GM19239 (cell line): Measurements from ENCODE around the gene TBC1D20.
"Not testable (repeated sequence)": the region's sequence is repeated elsewhere in the genome, so short reads cannot be mapped to it uniquely, and the experiment has no call there.

Source experiments
- DNase-seq: peaks from one replicate; pipeline ENCODE4 v3.0.0; 2011; ENCODE audit warnings: low spot score; ENCODE audit not compliant: insufficient read length
- FAIRE-seq: peaks from 2 replicates; lab custom pipeline; 2011; peaks lifted over from hg19 to GRCh38; lab: Jason Lieb, UNC

TBC1D20 gene

DNA sequence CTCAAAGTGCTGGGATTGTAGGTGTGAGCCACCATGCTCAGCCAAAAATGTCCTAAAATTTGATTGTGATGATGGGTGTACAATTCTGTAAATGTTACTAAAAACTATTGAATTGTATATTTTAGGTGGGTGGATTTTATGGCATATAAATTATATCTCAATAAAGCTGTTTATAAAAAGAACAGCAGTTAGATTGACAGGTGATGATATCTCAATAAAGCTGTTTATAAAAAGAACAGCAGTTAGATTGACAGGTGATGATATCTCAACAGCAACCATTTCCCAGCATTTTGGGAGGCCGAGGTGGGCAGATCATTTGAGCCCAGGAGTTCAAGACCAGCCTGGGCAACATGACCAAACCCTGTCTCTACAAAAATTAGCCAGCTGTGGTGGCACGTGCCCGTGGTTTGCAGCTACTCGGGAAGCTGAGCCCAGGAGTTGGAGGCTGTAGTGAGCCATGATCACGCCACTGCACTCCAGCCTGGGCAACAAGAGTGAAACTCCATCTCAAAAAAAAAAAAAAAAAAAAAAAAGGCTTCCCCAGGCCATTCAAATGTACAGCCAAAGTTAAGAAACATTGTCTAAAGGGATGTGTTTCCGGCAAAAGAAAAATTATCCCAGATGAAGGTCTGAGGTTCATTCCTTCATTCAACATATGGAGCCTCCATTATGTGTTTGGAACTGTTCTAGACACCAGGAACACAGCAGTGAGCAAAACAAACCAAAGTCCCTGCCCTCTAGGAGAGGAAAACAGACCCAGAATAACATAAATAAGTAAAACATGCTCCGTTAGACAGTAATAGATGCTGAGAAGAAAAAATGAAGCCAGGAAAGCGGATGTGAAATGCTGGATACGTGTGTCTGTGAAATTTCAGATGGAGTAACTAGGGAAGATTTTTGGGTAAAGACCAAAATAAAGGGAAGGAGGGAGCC, 55.9 kb downstream of the TBC1D20 start:
- FAIRE-seq, result no peak
- DNase-seq, result no peak

DNA sequence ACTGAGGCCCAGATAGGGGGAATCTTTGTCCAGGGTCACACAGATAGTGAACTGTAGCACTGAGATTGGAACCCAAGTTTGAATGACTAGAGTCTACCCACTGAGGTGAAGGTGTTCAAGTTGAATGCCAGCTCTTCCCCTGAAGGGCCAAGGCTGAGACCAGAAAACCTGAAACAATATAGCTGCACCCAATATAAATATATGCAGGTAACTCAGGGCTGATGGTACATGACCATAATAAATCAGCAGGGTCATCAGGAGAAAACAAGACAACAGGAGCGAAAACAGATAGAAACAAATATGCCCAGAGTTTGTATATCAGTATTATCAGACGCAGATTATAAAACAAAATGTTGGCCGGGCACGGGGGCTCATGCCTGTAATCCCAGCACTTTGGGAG, 58.2 kb downstream of the TBC1D20 start:
- no peak for FAIRE-seq
- DNase-seq, result no peak

DNA sequence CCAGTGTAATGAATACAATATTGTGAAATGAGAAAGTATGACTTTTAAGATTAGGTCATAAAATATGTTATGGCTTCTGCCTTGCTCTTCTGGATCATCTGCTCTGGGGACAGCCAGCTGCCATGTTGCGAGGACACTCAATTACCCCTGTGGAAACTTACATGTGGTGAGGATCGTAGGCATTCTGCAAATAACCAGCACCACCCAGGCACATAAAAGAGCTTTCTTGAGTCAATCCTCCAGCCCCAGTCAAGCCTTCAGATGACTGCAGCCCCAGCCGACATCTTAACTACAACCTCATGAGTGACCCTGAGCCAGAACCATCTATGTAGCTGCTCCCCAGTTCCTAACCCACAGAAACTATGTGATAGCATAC, 58.8 kb downstream of the TBC1D20 start:
- DNase-seq (no peak), FAIRE-seq (no peak)

DNA sequence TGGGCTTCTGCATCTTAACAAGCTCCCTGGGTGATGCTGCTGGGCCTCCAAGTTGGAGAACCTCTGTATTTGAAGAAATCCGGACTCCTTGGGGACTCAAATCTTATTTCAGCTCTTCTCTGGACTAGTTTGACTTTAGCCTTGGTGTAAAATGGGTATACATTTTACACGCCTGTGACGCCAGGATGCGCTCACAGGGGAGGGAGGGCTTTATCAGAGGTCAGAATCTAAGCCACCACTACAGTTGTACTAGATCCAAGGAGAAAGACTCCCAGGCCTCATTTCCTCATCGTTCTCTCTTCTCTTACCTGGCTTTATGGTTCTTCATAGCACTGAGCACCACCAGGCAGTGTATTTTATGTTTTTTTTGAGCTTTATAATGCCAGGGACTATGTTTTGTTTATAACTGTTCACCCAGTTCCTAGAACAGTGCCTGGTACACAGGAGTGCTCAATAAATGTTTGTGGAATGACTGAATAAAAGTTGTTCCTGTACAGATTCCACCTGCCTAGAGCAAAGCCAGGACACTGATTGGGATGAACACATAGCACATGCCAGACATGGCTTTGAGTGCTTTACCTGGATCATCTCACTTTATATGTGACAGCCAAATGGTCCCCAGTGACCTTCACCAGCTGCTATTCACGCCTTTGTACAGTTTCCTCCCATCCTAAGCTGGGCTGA, 59.3 kb downstream of the TBC1D20 start:
- FAIRE-seq, result no peak
- no peak for DNase-seq

DNA sequence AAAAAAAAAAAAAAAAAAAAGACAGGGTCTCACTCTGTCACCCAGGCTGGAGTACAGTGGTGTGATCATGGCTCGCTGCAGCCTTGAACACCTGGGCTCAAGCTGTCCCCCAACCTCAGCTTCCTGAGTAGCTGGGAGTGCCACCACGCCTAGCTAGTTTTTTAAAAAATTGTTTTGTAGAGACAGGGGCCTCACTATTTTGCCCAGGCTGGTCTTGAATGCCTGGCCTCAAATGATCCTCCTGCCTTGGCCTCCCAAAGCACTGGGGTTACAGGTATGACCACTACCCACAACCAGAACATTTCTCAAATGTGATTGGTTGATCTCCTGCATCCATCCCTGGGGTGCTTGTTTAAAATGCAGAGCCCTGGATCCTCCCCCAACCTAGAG, 59.8 kb downstream of the TBC1D20 start:
- FAIRE-seq (no peak), DNase-seq (no peak)

DNA sequence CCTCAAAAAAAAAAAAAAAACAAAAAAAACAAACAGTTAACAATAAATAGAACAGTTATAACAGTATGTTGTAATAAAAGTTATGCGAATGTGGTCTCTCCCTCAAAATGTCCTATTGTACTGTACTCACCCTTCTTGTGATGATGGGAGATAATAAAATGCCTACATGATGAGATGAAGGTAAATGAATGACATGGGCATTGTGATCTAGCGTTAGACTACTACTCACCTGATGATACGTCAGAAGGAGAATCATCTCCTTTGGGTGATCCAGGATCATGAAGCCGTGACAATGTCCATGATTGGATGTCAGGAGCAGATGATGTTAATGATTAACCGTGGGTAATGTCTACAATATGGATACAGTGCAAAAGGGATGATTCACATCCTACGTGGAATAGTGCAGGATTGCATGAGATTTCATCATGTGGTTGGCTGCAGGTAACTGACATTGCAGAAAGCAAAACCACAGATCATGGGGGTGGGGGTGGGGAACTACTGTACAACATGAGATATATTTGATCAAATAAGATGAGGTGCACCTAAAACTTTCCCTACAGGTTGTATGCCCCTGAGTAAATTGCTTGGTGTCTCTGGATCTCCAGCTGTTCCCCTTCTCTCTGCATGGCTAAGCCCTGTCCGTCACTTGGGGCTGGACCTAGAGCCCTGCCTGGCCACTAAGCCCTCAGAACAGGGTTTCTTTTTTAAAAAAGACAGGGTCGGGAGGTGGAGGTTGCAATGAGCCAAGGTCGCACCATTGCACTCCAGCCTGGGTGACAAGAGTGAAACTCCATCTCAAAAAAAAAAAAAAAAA, 60.4 kb downstream of the TBC1D20 start:
- DNase-seq (no peak), FAIRE-seq (no peak)

DNA sequence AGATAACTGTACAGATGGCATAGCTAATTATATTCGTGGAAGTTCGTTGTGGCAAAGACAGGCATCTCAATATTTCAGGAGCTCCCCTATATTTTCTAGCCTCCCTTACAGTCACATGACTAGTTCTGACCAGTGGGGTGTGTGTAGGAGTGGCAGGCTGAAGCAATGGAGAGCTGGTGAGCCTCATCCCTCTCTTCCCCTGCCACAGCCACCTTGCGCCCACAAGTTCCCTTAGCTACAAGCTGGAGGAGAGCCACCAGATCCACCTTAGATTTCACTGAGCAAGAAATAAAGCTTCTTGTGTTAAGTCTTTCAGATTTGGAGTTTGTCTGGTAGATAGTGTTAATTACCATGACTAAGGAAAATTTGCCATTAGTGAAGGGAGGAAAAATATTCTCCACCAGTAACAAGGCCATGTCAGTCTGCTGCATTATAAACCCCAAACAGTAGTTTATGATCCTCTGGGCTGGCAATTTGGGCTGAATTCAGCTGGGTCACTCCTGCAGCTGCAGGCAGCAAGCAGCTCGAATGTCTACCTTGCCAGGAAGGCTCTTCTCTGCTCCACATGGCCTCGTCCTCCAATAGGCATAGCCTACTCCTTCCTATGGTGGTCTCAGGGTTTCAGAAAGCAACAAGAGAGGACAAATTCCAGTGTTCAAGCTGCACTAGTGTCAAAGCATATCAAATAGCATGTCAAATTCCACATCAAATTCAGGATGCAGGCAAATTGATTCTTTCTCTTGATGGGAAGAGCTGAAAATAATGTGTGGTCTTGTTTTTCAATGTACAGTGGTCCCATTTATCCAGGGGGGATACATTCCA, 61.7 kb downstream of the TBC1D20 start:
- FAIRE-seq (no peak), DNase-seq (no peak)

DNA sequence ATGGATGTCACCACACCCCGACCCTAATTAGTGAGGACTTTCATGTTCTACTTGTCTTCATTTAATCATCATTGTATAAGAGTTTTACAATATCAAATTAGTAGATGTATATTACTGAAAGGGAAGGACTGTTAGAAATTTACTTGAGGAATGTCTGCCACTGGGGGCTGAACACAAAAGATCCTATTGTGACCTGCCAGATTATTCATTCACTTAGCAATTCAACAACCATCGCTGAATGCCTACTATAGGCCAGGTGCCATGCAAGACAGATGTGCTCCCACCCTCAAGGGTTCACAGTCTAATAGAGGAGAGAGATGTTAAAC, 62.2 kb downstream of the TBC1D20 start:
- DNase-seq (no peak), FAIRE-seq (no peak)

DNA sequence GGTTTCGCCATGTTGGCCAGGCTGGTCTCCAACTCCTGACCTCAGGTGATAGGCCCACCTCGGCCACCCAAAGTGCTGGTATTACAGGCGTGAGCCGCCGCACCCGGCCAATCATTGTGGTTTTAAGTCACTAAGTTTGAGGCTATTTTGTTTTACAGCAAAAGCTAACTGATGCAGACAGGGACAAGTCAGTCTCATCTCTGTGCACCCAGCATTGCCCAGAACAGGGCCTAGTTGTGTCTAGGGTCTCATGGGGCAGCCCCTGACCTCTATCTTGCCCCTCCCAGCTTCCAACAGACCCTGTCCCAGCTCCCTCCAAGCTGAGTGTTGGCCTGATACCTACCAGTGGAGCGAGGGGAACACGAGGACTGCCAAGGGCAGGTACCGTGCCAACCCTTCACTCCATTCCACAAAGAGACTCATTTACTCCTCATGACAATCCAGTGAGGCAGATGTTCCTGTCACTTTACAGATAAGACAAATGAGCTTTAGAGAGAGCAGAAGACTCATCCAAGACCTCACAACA, 63.1 kb downstream of the TBC1D20 start:
- DNase-seq, result no peak
- no peak for FAIRE-seq

DNA sequence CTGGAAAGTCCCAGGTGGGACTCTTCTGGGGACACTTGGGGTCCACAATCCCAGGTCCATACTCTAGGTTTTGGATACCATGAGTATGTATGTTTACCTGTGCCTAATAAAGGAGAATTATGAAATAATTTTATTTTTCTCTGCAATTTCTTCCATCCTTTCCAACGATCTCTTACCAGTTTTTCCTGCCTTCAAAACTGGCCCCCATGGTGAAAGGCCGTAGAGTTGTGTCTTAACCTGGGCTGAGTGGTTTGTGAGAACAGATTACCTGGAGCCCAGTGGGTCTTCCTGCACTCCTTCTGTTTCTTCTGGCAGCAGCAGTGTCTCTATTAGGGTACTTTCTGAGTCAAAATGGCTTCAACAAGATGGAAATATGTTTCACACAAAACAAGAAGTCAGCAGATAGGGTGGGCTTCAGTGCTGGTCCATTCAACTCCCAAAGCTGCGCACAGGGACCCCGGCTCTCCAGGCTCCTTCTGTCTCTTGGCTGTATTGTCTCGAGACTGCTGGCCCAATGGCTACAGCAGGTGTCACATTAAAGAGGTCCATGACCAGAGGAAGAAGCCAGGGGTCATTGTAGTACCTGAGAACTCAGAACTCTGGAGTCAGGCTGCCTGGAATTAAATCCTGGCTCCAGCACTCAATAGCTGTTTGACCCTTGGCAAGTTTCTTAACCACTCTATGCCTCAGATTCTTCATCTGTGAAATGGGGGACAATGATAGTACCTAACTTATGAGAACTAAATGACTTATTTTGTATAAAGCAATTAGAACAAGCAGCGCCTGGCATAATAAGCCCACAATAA, 64.7 kb downstream of the TBC1D20 start:
- DNase-seq (no peak), FAIRE-seq (no peak)

DNA sequence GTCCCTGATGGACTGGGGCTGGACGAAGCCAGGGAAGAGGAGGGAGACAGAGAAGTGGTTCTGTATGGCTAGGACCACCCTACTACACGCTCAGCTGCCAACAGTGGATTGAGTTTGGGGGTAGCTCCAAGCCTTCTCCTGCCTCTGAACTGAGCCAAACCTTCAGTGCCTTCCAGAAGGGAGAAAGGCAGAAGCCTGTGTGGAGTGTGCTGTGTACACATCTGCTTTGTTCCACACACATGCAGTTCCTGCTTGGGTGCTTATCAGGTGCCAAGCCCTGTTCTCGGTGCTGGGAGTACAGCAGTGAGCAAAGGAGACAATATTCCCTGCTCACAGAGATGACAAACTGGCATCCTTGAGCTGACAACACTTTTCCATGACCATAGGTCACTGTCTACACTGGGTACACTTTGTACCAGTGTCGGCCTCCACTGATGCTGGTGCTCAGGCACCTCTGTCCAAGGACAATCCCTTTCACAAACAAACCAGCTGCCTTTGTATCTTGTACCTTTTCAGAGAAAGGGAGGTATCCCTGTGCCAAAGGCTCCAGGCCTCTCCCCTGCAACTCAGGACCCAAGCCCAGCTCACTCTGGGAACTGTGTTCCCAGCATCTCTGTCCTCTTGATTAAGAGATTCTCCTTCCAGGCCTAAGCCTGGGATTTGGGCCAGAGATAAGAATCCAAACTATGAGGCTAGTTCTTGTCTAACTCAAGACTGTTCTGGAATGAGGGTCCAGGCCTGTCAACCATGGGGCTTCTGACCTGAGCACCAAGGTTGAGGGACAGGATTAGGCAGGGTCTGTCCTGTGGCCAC, 65.5 kb downstream of the TBC1D20 start:
- DNase-seq, result no peak
- no peak for FAIRE-seq

DNA sequence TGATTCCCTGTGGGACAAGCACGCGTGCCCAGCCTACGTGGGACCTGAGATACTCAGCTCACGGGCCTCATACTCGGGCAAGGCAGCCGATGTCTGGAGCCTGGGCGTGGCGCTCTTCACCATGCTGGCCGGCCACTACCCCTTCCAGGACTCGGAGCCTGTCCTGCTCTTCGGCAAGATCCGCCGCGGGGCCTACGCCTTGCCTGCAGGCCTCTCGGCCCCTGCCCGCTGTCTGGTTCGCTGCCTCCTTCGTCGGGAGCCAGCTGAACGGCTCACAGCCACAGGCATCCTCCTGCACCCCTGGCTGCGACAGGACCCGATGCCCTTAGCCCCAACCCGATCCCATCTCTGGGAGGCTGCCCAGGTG, 66.1 kb downstream of the TBC1D20 start:
- FAIRE-seq, result no peak

DNA sequence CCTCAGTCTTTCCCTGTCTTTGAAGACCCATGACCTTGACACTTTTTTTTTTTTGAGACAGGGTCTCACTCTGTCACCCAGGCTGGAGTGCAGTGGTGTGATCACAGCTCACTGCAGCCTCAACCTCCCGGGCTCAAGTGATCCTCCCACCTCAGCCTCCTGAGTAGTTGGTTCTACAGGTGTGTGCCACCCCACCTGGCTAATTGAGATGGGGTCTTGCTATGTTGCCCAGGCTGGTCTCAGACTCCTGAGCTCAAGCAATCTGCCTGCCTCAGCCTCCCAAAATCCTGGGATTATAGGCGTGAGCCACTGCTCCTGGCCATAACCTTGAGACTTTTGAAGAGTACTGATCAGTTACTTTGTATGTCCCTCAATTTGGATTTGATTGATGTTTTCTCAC, 69.0 kb downstream of the TBC1D20 start:
- FAIRE-seq, result not testable (repeated sequence)

More for the DNA sequence above, 66.1 kb downstream of the TBC1D20 start:
- no peak for DNase-seq

DNA sequence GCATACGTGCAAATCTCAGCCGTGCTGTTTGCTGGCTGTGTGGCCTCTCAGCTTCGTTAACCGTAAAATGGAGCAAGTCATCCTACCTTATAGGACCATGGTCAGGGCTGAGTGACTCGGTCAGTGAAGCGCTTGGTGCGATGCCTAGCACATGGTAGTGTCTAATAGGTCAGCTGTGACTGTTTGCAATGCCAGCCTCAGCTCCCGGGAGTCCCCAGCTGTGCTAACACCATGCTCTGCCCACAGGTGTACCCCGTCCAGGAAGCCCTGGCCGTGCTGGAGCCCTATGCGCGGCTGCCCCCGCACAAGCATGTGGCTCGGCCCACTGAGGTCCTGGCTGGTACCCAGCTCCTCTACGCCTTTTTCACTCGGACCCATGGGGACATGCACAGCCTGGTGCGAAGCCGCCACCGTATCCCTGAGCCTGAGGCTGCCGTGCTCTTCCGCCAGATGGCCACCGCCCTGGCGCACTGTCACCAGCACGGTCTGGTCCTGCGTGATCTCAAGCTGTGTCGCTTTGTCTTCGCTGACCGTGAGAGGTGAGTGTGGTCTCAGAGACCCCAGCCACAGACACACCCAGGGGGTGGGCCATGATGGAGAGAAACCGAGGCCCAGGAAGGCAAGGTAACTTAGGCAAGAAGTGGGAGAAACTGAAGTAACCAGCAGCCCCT, 71.2 kb downstream of the TBC1D20 start:
- DNase-seq (no peak), FAIRE-seq (no peak)

More for the DNA sequence above, 69.0 kb downstream of the TBC1D20 start:
- DNase-seq, result not testable (repeated sequence)

DNA sequence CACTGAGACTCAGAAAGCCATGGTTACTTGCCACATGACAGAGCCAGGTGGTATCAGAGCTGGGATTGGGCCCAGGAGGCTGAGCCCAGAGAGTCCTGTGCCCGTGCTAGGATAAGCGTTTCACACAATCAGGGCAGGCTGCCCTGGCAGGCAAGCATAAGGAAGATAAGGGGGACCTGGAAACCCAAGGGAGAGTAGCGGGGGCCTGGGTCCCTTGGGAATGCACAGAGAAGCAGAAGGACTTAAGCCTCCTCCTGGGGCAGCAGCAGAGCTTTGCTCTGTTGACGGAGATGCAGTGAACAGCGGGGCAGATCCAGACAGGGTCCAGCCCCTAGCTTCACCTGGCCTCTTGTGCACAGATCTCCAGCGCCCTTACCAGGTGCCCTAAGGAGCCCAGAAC, 73.1 kb downstream of the TBC1D20 start:
- no peak for DNase-seq
- FAIRE-seq, result no peak

DNA sequence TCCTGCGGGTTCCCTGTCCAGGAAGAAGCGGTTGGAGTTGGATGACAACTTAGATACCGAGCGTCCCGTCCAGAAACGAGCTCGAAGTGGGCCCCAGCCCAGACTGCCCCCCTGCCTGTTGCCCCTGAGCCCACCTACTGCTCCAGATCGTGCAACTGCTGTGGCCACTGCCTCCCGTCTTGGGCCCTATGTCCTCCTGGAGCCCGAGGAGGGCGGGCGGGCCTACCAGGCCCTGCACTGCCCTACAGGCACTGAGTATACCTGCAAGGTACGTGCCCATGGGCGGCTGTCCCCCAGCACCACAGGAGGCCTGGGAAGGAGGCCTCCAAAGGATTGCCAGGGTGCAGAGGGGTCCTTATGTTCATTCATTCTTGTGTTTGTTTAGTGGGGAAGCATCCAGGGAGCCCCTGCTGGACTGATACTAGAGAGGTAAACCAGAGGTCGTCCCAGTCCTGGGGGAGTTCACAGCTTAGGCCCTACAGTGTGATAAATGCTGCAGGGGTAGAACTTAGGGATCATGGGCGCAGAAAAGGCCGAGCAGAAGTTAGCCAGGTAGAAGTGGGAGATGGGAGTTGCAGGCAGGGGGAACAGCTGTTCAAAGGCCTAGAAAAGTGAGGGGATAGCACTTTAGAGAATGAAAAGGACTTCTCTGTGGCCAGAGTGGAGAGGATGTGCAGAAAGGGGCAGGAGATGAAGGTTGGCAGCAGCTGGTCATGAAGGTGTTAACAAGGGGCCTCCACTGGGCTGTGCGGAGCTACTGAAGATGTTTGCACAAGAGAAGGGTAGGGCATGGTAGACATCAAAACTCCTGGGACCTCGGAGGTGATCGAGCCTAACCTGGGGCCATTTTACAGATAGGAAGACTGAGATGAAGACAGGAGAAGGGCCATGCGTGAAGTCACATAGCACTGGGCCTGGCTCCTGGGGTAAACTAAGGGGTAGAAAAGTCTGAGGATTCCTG, 74.0 kb downstream of the TBC1D20 start:
- no peak for DNase-seq

DNA sequence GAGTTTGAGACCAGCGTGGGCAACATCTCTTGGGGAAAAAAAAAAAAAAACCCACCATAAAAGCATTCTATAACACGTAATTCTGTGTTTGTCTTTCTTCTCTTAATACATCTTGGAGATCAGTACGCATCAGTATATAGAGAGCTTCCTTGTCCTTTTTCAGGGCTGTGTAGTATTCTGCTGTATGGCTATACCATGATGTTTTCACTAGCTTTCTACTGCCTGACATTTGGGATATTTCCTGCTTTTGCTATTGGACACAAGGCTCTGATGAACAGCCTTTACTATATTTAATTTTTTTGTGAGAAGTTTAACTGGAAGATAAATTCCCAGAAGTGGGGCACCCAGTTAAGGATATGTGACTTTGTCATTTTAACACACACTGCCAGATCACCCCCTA, 74.8 kb downstream of the TBC1D20 start:
- no peak for FAIRE-seq

More for the DNA sequence above, 74.0 kb downstream of the TBC1D20 start:
- FAIRE-seq, result no peak

More for the DNA sequence above, 74.8 kb downstream of the TBC1D20 start:
- no peak for DNase-seq
